Liver (tissue), 9 donors: Measurements from ENCODE around the gene GATB. TPM values are rescaled to one million over a fixed set of nuclear protein-coding genes. Genes with fewer than 3 reads are reported as not detected.

Experiments used
- DNase-seq: peaks from one replicate; pipeline ENCODE4 v3.0.0-alpha.2; 2017; ENCODE audit warnings: low spot score
- H3K27ac ChIP-seq, 2 donors: one replicate each; pipeline ENCODE4 v1.7.0; 2013; ENCODE audit warnings: inconsistent platforms in 2 of 2, low read length in 2 of 2, control low read depth in 1 of 2, low read depth in 1 of 2, mild to moderate bottlenecking in 1 of 2
- H3K27me3 ChIP-seq, 4 donors: one replicate each; pipeline versions ENCODE4 v1.6.1 to v1.7.0; 2013; ENCODE audit warnings: low read length in 3 of 4, inconsistent platforms in 1 of 4, mild to moderate bottlenecking in 1 of 4, moderate library complexity in 1 of 4; ENCODE audit not compliant: control insufficient read depth in 4 of 4, insufficient read depth in 4 of 4
- H3K36me3 ChIP-seq, 4 donors: one replicate each; pipeline versions ENCODE4 v1.6.1 to v1.7.0; 2013; ENCODE audit warnings: low read length in 3 of 4, mild to moderate bottlenecking in 3 of 4, low read depth in 1 of 4, moderate library complexity in 1 of 4; ENCODE audit not compliant: control insufficient read depth in 4 of 4, insufficient read depth in 3 of 4
- H3K4me1 ChIP-seq, 4 donors: one replicate each; pipeline versions ENCODE4 v1.6.1 to v1.7.0; 2013; ENCODE audit warnings: low read length in 3 of 4, mild to moderate bottlenecking in 3 of 4, moderate library complexity in 1 of 4; ENCODE audit not compliant: control insufficient read depth in 4 of 4, insufficient read depth in 4 of 4
- H3K4me3 ChIP-seq, 3 donors: one replicate each; pipeline versions ENCODE4 v1.6.1 to v1.7.0; 2013; ENCODE audit warnings: low read length in 3 of 3, control low read depth in 1 of 3, low read depth in 1 of 3, mild to moderate bottlenecking in 1 of 3
- H3K9ac ChIP-seq, 2 donors: one replicate each; pipeline ENCODE4 v1.7.0; 2013; ENCODE audit warnings: low read length in 2 of 2, mild to moderate bottlenecking in 2 of 2, moderate library complexity in 2 of 2, control low read depth in 1 of 2, low read depth in 1 of 2
- H3K9me3 ChIP-seq, 4 donors: one replicate each; pipeline versions ENCODE4 v1.6.1 to v1.7.0; 2013; ENCODE audit warnings: low read length in 3 of 4; ENCODE audit not compliant: control insufficient read depth in 4 of 4
- ATF3 ChIP-seq: IDR thresholded peaks from 2 replicates; pipeline ENCODE4 v1.6.1; 2016; ENCODE audit warnings: antibody characterized with exemption
- CTCF ChIP-seq: fragments of 150-350 bp; IDR thresholded peaks from 2 replicates; pipeline ENCODE4 v1.5.1; 2017; ENCODE audit warnings: improper control_type of control experiment, low read depth, low read length; ENCODE audit not compliant: missing input control
- EGR1 ChIP-seq, 2 donors: IDR thresholded peaks; 2 replicates each; pipeline ENCODE4 v1.6.1; 2016 to 2018; ENCODE audit warnings: antibody characterized with exemption in 2 of 2, low read depth in 2 of 2
- FOXA1 ChIP-seq: IDR thresholded peaks from 2 replicates; pipeline ENCODE4 v1.6.1; 2016; ENCODE audit warnings: antibody characterized with exemption
- FOXA2 ChIP-seq: IDR thresholded peaks from 2 replicates; pipeline ENCODE4 v1.6.1; 2016; ENCODE audit warnings: antibody characterized with exemption
- GABPA ChIP-seq, 2 donors: IDR thresholded peaks in 1 of 2; conservative IDR thresholded peaks in 1 of 2; 2 replicates each; pipeline ENCODE4 v1.6.1; 2016; ENCODE audit warnings: antibody characterized with exemption in 2 of 2, mild to moderate bottlenecking in 1 of 2, moderate library complexity in 1 of 2
- HNF4A ChIP-seq, 2 donors: conservative IDR thresholded peaks; 2 replicates each; pipeline ENCODE4 v1.6.1; 2016; ENCODE audit warnings: antibody characterized with exemption in 2 of 2, mild to moderate bottlenecking in 2 of 2
- HNF4G ChIP-seq: IDR thresholded peaks from 2 replicates; pipeline ENCODE4 v1.6.1; 2016; ENCODE audit warnings: antibody characterized with exemption
- JUND ChIP-seq, 2 donors: IDR thresholded peaks; 2 replicates each; pipeline ENCODE4 v1.6.1; 2016; ENCODE audit warnings: antibody characterized with exemption in 2 of 2
- MAX ChIP-seq: IDR thresholded peaks from 2 replicates; pipeline ENCODE4 v1.6.1; 2016; ENCODE audit warnings: antibody characterized with exemption
- NR2F2 ChIP-seq: IDR thresholded peaks from 2 replicates; pipeline ENCODE4 v1.6.1; 2016; ENCODE audit warnings: antibody characterized with exemption
- RAD21 ChIP-seq, 2 donors: IDR thresholded peaks; 2 replicates each; pipeline ENCODE4 v1.6.1; 2016; ENCODE audit warnings: antibody characterized with exemption in 2 of 2, mild to moderate bottlenecking in 2 of 2
- REST ChIP-seq: IDR thresholded peaks from 2 replicates; pipeline ENCODE4 v1.6.1; 2016; ENCODE audit warnings: antibody characterized with exemption, mild to moderate bottlenecking
- RXRA ChIP-seq, 2 donors: IDR thresholded peaks; 2 replicates each; pipeline ENCODE4 v1.6.1; 2017 to 2018; ENCODE audit warnings: antibody characterized with exemption in 2 of 2, mild to moderate bottlenecking in 1 of 2
- SP1 ChIP-seq: IDR thresholded peaks from 2 replicates; pipeline ENCODE4 v1.6.1; 2018; ENCODE audit warnings: antibody characterized with exemption, mild to moderate bottlenecking
- TAF1 ChIP-seq: conservative IDR thresholded peaks from 2 replicates; pipeline ENCODE4 v1.6.1; 2016; ENCODE audit warnings: antibody characterized with exemption, mild to moderate bottlenecking
- YY1 ChIP-seq: IDR thresholded peaks from 2 replicates; pipeline ENCODE4 v1.6.1; 2016; ENCODE audit warnings: antibody characterized with exemption, mild to moderate bottlenecking
- ZBTB33 ChIP-seq: IDR thresholded peaks from 2 replicates; pipeline ENCODE4 v1.6.1; 2016; ENCODE audit warnings: antibody characterized with exemption
- WGBS: extraction: QIAGEN DNeasy Blood & Tissue Kit; methylation state at CpG from one replicate; pipeline ENCODE4 v1.1.7; 2013; 5-methylcytosine and 5-hydroxymethylcytosine counted together
- polyA plus RNA-seq, 2 donors: library from polyadenylated mRNA; stranded (reverse) in 1 of 2; unstranded in 1 of 2; fragments of 200-250 nt in 1 of 2; fragments of >200 nt in 1 of 2; fragmentation: Nextera tagmentation in 1 of 2; extraction: Ambion mirVana in 1 of 2; gene quantifications; one replicate each; pipeline versions ENCODE4 v1.2.1 to v1.2.3, GENCODE V29; 2013 to 2015
- total RNA-seq, 2 donors: library from RNA; depleted of rRNA; stranded (reverse); fragments of >200 nt; gene quantifications; one replicate each; pipeline ENCODE4 v1.2.3, GENCODE V29; 2014
- donor health status: healthy.
- donor health status: healthy.
- donor health status: healthy.
- donor health status: healthy.
- donor health status: healthy.

Gene GATB
- total and polyA plus RNA-seq, 4 donors = 10.4 to 17.3 (median 12.5) TPM

- no peak overlapping the region for H3K4me3 ChIP-seq
- no peak overlapping the region for H3K9ac ChIP-seq
- no peaks in the 10 kb centered on the region for H3K4me1 ChIP-seq
- no peaks in the 10 kb centered on the region for H3K27me3 ChIP-seq
- H3K9me3 ChIP-seq = no peaks in the 10 kb centered on the region
- H3K27ac ChIP-seq = no peak overlapping the region
- TF ChIP-seq CTCF (no peak), YY1 (no peak), ZBTB33 (no peak), HNF4A (conservative IDR thresholded peaks at IDR 0.05) (no peak), GABPA (IDR thresholded peaks at IDR 0.05 in 1 of 2, conservative IDR thresholded peaks at IDR 0.05 in 1 of 2) (no peak), SP1 (no peak), HNF4G (no peak), TAF1 (no peak), NR2F2 (no peak), EGR1 (IDR thresholded peaks at IDR 0.05; ENCODE audit: low read depth in 2 of 2) (no peak), FOXA2 (no peak), RXRA (IDR thresholded peaks at IDR 0.05) (no peak), JUND (IDR thresholded peaks at IDR 0.05) (no peak), RAD21 (IDR thresholded peaks at IDR 0.05) (no peak), ATF3 (no peak), MAX (no peak), REST (no peak), FOXA1 (no peak)
- H3K36me3 ChIP-seq = peaks cover 0 to 7% (median 3%) of the 10 kb centered on the region in 4 donors
- DNase-seq = no peak
- 93% methylated on average over 18 of the region's 18 CpGs for WGBS
Measured at GRCh38 chr4:151692821-151693673, 67.8 kb downstream of the GATB start.
